Measurements from ENCODE around the gene HMCN2.

The HMCN2 gene

GRCh38 chr9:130265431-130266235 lies at the start of gene HMCN2:
HMCN2 (plus strand) TSS chr9:130265760; CDS start chr9:130265879, 119 bp downstream.
- DNase-seq (ENCODE audit: low read depth in 2 of 2, low spot score in 1 of 2) = no peak

GRCh38 chr9:130217838-130218237 lies 47.7 kb upstream of the HMCN2 start:
- DNase-seq (ENCODE audit: low read depth in 2 of 2, low spot score in 1 of 2) = no peak

- no peak for DNase-seq (ENCODE audit: low read depth in 2 of 2, low spot score in 1 of 2)
Observed at GRCh38 chr9:130219661-130220096, 45.9 kb upstream of the HMCN2 start.

- no peak for DNase-seq (ENCODE audit: low read depth in 2 of 2, low spot score in 1 of 2)
Observed at GRCh38 chr9:130220352-130220751, 45.2 kb upstream of the HMCN2 start.

GRCh38 chr9:130222833-130223232 lies 42.7 kb upstream of the HMCN2 start:
- no peak for DNase-seq (ENCODE audit: low read depth in 2 of 2, low spot score in 1 of 2)

- no peak for DNase-seq (ENCODE audit: low read depth in 2 of 2, low spot score in 1 of 2)
Observed at GRCh38 chr9:130225071-130225470, 40.5 kb upstream of the HMCN2 start.

GRCh38 chr9:130225586-130225985 lies 40.0 kb upstream of the HMCN2 start:
- DNase-seq (ENCODE audit: low read depth in 2 of 2, low spot score in 1 of 2) = no peak

- no peak for DNase-seq (ENCODE audit: low read depth in 2 of 2, low spot score in 1 of 2)
Observed at GRCh38 chr9:130226112-130226511, 39.4 kb upstream of the HMCN2 start.

GRCh38 chr9:130227833-130228232 lies 37.7 kb upstream of the HMCN2 start:
- no peak for DNase-seq (ENCODE audit: low read depth in 2 of 2, low spot score in 1 of 2)

- no peak for DNase-seq (ENCODE audit: low read depth in 2 of 2, low spot score in 1 of 2)
Observed at GRCh38 chr9:130229759-130230158, 35.8 kb upstream of the HMCN2 start.

- DNase-seq (ENCODE audit: low read depth in 2 of 2, low spot score in 1 of 2) = no peak
Observed at GRCh38 chr9:130230631-130231030, 34.9 kb upstream of the HMCN2 start.

GRCh38 chr9:130232899-130233586 lies 32.5 kb upstream of the HMCN2 start:
- no peak for DNase-seq (ENCODE audit: low read depth in 2 of 2, low spot score in 1 of 2)

- DNase-seq (ENCODE audit: low read depth in 2 of 2, low spot score in 1 of 2) = no peak
Observed at GRCh38 chr9:130233587-130233945, 32.0 kb upstream of the HMCN2 start.

GRCh38 chr9:130234340-130235260 lies 31.0 kb upstream of the HMCN2 start:
- DNase-seq (ENCODE audit: low read depth in 2 of 2, low spot score in 1 of 2) = no peak

GRCh38 chr9:130235558-130236435 lies 29.8 kb upstream of the HMCN2 start:
- peak; percentile 35 to 59 for DNase-seq (ENCODE audit: low read depth in 2 of 2, low spot score in 1 of 2)

- no peak for DNase-seq (ENCODE audit: low read depth in 2 of 2, low spot score in 1 of 2)
Observed at GRCh38 chr9:130236436-130236985, 29.0 kb upstream of the HMCN2 start.

- no peak for DNase-seq (ENCODE audit: low read depth in 2 of 2, low spot score in 1 of 2)
Observed at GRCh38 chr9:130237076-130237475, 28.5 kb upstream of the HMCN2 start.

GRCh38 chr9:130237763-130238524 lies 27.6 kb upstream of the HMCN2 start:
- no peak for DNase-seq (ENCODE audit: low read depth in 2 of 2, low spot score in 1 of 2)

- no peak for DNase-seq (ENCODE audit: low read depth in 2 of 2, low spot score in 1 of 2)
Observed at GRCh38 chr9:130239363-130239695, 26.2 kb upstream of the HMCN2 start.

All from stimulated activated CD8-positive, alpha-beta memory T cell treated with anti-CD3 and anti-CD28 coated beads, Interleukin-4, amount 100 ng/mL, for 1 hour (primary cell).